Cardiac muscle cell (in vitro differentiated cells and primary cell): Measurements from ENCODE around the gene PAM. TPM values are rescaled to one million over a fixed set of nuclear protein-coding genes. Genes with fewer than 3 reads are reported as not detected.

Experiments used
- DNase-seq, 2 donors: peaks; one replicate each; pipeline versions ENCODE4 v3.0.0 to v3.0.0-alpha.2; 2010 to 2017; ENCODE audit warnings: low read depth in 1 of 2, low spot score in 1 of 2
- H3K27ac ChIP-seq: fragments of 200-600 bp; sonication (generic); 2 replicates; pipeline ENCODE4 v1.5.1; 2016
- H3K27me3 ChIP-seq: fragments of 200-600 bp; sonication (generic); 2 replicates; pipeline ENCODE4 v1.6.0; 2016; ENCODE audit warnings: control low read depth
- H3K36me3 ChIP-seq: fragments of 200-600 bp; sonication (generic); 2 replicates; pipeline ENCODE4 v1.5.1; 2016; ENCODE audit warnings: control low read depth
- H3K4me1 ChIP-seq: fragments of 200-600 bp; sonication (generic); 2 replicates; pipeline ENCODE4 v1.8.1; 2017; ENCODE audit warnings: low read depth, mild to moderate bottlenecking, mixed run types
- H3K4me3 ChIP-seq: fragments of 200-600 bp; sonication (generic); 2 replicates; pipeline ENCODE4 v1.5.1; 2016; ENCODE audit warnings: mild to moderate bottlenecking
- H3K9me3 ChIP-seq: fragments of 200-600 bp; sonication (generic); 2 replicates; pipeline ENCODE4 v1.5.1; 2017; ENCODE audit warnings: low read depth, mild to moderate bottlenecking, control low read depth
- polyA plus RNA-seq: library from polyadenylated mRNA; unstranded; fragments of >200 nt; fragmentation: Nextera tagmentation; extraction: Ambion mirVana; gene quantifications from 2 replicates; pipeline ENCODE4 v1.2.1, GENCODE V29; 2016
- total RNA-seq: library from RNA; depleted of rRNA; stranded (reverse); fragments of >200 nt; gene quantifications from 2 replicates; pipeline ENCODE4 v1.2.3, GENCODE V29; 2016
- TF ChIP-seq, protein P1 (sequence below): IDR thresholded peaks from 2 replicates; pipeline ENCODE4 v1.5.1; 2012; ENCODE audit warnings: low read depth, mild to moderate bottlenecking, low read length

Gene PAM
- total and polyA plus RNA-seq, 2 experiments from 2014 or later: 375 to 392 TPM

DNA sequence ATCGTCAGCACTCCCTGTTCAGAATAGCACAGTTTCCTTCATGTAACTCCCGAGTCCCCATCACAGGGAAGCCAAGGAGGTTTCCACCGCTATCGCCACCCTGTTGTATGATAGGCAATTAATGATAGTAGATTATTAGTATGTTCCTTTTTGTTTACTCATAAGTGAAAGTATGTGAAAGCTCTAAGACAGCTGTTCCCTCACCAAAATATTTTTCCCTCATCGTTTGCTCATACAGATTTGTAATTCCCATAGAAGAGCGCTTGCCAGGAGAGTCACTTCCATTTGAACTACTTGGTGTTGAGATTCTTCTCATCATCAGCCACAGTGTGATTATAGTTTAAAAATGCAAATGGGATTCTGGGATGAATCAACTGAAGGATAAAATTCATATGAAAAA lies 140.9 kb downstream of the PAM start:
- TF ChIP-seq, protein P1, sequence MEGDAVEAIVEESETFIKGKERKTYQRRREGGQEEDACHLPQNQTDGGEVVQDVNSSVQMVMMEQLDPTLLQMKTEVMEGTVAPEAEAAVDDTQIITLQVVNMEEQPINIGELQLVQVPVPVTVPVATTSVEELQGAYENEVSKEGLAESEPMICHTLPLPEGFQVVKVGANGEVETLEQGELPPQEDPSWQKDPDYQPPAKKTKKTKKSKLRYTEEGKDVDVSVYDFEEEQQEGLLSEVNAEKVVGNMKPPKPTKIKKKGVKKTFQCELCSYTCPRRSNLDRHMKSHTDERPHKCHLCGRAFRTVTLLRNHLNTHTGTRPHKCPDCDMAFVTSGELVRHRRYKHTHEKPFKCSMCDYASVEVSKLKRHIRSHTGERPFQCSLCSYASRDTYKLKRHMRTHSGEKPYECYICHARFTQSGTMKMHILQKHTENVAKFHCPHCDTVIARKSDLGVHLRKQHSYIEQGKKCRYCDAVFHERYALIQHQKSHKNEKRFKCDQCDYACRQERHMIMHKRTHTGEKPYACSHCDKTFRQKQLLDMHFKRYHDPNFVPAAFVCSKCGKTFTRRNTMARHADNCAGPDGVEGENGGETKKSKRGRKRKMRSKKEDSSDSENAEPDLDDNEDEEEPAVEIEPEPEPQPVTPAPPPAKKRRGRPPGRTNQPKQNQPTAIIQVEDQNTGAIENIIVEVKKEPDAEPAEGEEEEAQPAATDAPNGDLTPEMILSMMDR: no peak
- Histone ChIP-seq H3K36me3 (no peaks in the 10 kb centered on the region), H3K9me3 (no peaks in the 10 kb centered on the region), H3K4me3 (no peak overlapping the region), H3K27ac (no peak overlapping the region), H3K4me1 (no peaks in the 10 kb centered on the region), H3K27me3 (no peaks in the 10 kb centered on the region)
- DNase-seq: no peak

DNA sequence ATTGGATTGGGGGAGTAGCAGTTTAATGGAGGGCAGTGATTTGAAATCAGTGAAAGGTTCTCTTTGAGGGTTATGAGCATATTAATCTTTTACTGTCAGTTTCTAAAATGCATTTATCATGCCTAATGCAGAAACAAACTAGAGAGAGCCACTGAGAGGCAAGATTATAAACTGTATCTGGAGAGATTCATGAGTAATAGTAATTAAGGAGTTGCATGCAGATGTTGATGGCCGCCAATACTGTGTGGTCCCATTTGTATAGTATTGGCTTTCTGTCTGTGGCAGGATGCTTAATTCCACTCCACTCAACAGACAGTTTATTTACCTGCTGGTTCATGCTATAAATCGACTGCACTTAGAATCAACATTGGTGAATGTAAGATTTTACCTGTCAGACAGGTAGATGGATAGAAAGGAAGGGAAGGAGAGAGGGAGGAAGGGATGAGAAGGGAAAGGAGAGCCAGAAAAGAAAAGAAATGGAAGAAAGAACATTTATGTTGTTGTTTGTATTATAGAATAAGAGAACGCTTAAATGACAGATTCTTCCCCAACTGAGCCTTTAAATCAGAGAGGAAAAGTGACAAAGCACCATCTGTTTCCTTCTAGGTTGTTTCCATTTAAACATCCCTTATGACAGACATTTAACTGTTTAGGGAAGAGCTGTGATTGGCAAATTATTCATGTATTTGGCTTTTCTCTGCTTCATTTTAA lies 146.5 kb downstream of the PAM start:
- H3K4me3 ChIP-seq: no peak overlapping the region
- no peaks in the 10 kb centered on the region for H3K27me3 ChIP-seq
- no peaks in the 10 kb centered on the region for H3K9me3 ChIP-seq
- TF ChIP-seq, protein P1: no peak
- H3K36me3 ChIP-seq: no peaks in the 10 kb centered on the region
- no peak overlapping the region for H3K27ac ChIP-seq
- H3K4me1 ChIP-seq: no peaks in the 10 kb centered on the region
- DNase-seq: no peak

DNA sequence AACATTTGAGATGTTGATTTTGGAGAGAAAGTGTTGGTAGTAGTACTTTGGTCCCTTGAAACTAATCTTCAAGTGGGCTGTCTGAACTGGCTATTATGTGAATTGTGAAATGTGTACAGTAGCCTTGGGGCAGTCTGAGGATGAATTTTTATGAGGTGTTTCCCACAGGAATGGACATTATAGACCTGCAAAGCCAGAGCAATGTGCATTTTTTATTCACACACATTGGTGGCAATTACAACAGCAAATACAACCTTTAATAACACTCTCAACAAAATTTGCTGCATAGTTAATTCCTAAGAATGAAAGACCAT lies 147.0 kb downstream of the PAM start:
- Histone ChIP-seq H3K27ac (no peak overlapping the region), H3K36me3 (no peaks in the 10 kb centered on the region)

DNA sequence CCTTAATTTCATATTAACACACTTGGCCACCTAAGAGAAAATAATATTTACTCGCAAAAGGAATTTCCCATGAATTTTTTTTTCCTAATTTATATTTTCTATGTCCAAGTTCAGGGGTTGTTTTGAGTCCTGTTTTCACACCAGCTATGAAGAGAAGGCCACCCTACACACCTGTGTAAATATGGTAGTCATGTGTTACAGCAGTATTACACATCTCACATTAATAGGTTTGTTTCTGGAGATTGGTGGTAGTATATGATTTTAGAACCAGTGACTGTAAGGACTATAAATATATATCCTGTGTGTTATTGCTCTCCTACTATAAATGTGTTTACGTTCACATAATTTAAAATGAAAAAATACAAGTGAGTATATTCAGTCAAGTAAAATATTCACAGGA lies 147.5 kb downstream of the PAM start:
- no peaks in the 10 kb centered on the region for H3K9me3 ChIP-seq
- H3K27ac ChIP-seq: no peak overlapping the region
- no peaks in the 10 kb centered on the region for H3K27me3 ChIP-seq
- no peaks in the 10 kb centered on the region for H3K4me1 ChIP-seq
- no peak for DNase-seq
- no peaks in the 10 kb centered on the region for H3K36me3 ChIP-seq
- no peak overlapping the region for H3K4me3 ChIP-seq
- TF ChIP-seq, protein P1: no peak

More for the DNA sequence above, 147.0 kb downstream of the PAM start:
- Histone ChIP-seq H3K27me3 (no peaks in the 10 kb centered on the region), H3K9me3 (no peaks in the 10 kb centered on the region), H3K4me1 (no peaks in the 10 kb centered on the region), H3K4me3 (no peak overlapping the region)
- TF ChIP-seq, protein P1: no peak
- no peak for DNase-seq

DNA sequence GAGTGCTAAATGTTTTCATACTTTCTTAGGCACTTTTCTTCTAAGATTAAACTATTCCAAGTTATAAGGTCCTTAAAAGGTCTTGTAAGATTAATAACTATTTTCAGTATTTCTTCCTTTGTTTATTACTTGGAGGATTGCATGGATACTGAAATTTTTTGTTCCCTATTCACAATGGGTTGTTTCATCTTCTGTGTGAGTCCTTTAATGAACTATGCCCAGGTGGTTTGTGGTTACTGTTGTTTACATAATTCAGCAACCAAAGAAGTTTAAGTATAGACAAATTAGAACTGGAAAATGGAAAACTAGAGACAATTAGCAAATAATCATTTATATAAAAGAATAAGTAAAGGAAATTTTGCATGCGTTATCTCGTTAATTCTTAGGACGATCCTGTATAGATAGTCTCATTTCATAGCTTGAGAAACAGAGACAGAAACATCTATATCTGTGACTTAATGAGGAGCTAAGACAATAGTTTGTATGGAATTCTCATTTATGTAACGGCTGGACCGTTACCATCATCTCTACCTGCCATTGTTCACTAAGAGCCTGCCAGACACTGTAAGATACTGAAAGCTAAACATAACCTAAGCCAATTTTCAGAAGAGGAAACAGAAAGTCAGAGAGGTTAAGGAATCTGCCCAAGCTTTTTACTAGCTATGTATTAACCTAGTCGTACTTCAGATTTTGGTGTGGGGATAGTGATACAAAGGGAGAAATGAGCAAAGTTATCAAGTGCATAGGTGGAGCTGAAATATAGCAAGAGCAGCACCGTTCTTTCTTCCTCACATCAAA lies 148.2 kb downstream of the PAM start:
- H3K27me3 ChIP-seq: no peaks in the 10 kb centered on the region
- H3K27ac ChIP-seq: no peak overlapping the region
- no peak for DNase-seq

More for the DNA sequence above, 148.2 kb downstream of the PAM start:
- H3K9me3 ChIP-seq: no peaks in the 10 kb centered on the region
- H3K4me3 ChIP-seq: no peak overlapping the region
- H3K36me3 ChIP-seq: no peaks in the 10 kb centered on the region
- H3K4me1 ChIP-seq: no peaks in the 10 kb centered on the region
- TF ChIP-seq, protein P1: no peak
